Measurements from ENCODE around the gene TBC1D1.

The TBC1D1 gene

GRCh38 chr4:38106311-38106710, 215.4 kb downstream of the TBC1D1 start:
- no peak for DNase-seq (ENCODE audit: low read depth)

- no peak for DNase-seq (ENCODE audit: low read depth)
Observed at GRCh38 chr4:38106886-38107514, 216.1 kb downstream of the TBC1D1 start.

GRCh38 chr4:38107818-38108217, 216.9 kb downstream of the TBC1D1 start:
- no peak for DNase-seq (ENCODE audit: low read depth)

- no peak for DNase-seq (ENCODE audit: low read depth)
Observed at GRCh38 chr4:38109370-38109769, 218.5 kb downstream of the TBC1D1 start.

- DNase-seq (ENCODE audit: low read depth), result no peak
Observed at GRCh38 chr4:38109896-38110295, 219.0 kb downstream of the TBC1D1 start.

- no peak for DNase-seq (ENCODE audit: low read depth)
Observed at GRCh38 chr4:38111024-38111423, 220.1 kb downstream of the TBC1D1 start.

- no peak for DNase-seq (ENCODE audit: low read depth)
Observed at GRCh38 chr4:38111717-38112116, 220.8 kb downstream of the TBC1D1 start.

- no peak for DNase-seq (ENCODE audit: low read depth)
Observed at GRCh38 chr4:38113132-38113531, 222.2 kb downstream of the TBC1D1 start.

- no peak for DNase-seq (ENCODE audit: low read depth)
Observed at GRCh38 chr4:38113551-38113950, 222.7 kb downstream of the TBC1D1 start.

- no peak for DNase-seq (ENCODE audit: low read depth)
Observed at GRCh38 chr4:38114386-38115150, 223.7 kb downstream of the TBC1D1 start.

- DNase-seq (ENCODE audit: low read depth), result no peak
Observed at GRCh38 chr4:38115601-38116000, 224.7 kb downstream of the TBC1D1 start.

GRCh38 chr4:38117591-38117990, 226.7 kb downstream of the TBC1D1 start:
- no peak for DNase-seq (ENCODE audit: low read depth)

GRCh38 chr4:38119668-38120385, 228.9 kb downstream of the TBC1D1 start:
- DNase-seq (ENCODE audit: low read depth), result peak; percentile 73

GRCh38 chr4:38120772-38121171, 229.9 kb downstream of the TBC1D1 start:
- DNase-seq (ENCODE audit: low read depth), result no peak

- DNase-seq (ENCODE audit: low read depth), result no peak
Observed at GRCh38 chr4:38122060-38122459, 231.2 kb downstream of the TBC1D1 start.

GRCh38 chr4:38123555-38123954, 232.7 kb downstream of the TBC1D1 start:
- no peak for DNase-seq (ENCODE audit: low read depth)

- DNase-seq (ENCODE audit: low read depth), result no peak
Observed at GRCh38 chr4:38124961-38125360, 234.1 kb downstream of the TBC1D1 start.

GRCh38 chr4:38125816-38126215, 234.9 kb downstream of the TBC1D1 start:
- DNase-seq (ENCODE audit: low read depth), result no peak

- DNase-seq (ENCODE audit: low read depth), result peak; percentile 72
Observed at GRCh38 chr4:38128478-38129459, 237.9 kb downstream of the TBC1D1 start.

GRCh38 chr4:38129460-38130227, 238.8 kb downstream of the TBC1D1 start:
- DNase-seq (ENCODE audit: low read depth), result no peak

GRCh38 chr4:38130884-38131283, 240.0 kb downstream of the TBC1D1 start:
- DNase-seq (ENCODE audit: low read depth), result no peak

Measured in stromal cell of bone marrow (primary cell).